GM19193 (cell line): Measurements from ENCODE around the gene LPAR6.

Experiments
- POLR2A ChIP-seq: IDR thresholded peaks from 4 replicates; pipeline ENCODE4 v1.6.1; 2011; ENCODE audit not compliant: insufficient read depth, insufficient read length; ENCODE audit errors: extremely low read depth

Gene LPAR6

DNA sequence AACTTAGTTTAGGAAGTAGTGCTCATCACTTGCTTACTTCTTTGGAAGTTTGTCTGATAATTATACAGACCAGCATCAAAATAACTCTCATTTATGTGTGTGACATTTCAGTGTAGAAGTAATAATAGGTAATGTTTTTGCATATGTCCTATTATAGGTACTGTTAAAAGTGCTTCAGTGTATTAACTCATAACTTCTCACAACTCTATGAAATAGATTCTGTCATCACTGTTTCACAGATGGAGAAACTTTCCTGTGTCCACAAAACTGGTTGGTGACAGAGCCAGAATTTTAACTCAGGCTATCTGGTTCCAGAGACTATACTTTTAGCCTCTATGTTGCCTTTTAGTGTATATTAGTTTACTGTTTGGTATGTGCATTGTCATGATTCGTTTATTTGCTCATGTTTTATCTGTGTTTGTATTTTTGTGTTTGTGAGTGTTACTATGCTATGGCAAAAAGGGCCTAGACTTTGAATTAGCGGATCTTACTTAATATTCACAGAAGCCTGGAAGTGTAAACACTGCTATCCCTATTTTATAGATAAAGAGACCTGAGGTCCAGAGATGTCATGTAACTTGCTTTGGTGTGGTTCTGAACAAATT lies 12.7 kb downstream of the LPAR6 start:
- no peak for TF ChIP-seq POLR2A

DNA sequence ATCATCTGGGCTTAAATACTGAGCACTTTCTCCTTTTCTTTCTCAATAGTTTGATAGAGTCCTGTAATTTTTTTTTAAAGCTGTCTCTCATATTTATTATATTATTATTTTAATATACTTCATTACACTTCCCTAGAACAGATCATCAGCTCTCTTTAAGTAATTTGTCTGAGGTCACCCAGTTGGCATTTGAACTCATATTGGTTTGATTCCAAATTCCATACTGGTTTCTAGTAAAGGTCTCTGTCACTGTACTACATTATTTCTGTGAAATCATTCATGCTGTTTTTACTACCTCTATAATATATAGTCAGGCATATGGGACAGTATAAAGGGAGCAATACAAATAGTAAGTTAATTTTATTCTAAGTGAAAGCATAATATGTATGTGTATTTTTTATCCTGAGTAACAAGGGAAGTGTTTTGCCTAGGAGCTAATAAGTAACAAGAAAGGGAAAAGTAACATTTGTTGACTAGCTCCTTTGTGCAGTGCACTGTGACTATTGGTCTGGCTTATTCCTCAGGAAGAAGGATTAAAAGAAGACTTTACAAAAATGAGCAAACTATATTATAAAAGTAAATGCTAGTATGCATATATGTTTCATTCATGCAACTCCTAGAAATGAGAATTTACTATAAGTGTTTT lies 14.3 kb downstream of the LPAR6 start:
- TF ChIP-seq POLR2A, result no peak

DNA sequence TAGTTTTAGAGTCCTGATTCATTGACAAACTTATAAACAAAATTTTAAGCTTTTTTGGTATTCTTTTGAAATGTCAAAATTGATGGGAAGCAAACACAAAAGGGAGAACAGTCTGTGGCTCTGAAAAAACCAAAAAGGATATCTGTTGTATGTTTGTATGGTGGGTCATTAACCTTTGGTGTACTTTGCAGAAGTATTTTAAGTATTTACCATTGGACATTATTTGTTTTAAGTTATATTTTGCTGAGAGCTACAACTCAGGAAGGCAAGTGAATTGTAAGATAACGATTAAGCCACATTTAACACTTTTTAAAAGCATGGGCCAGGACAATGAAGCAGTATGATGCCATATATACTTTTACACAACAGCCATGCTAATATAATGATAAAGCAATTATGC lies 15.2 kb downstream of the LPAR6 start:
- no peak for TF ChIP-seq POLR2A

DNA sequence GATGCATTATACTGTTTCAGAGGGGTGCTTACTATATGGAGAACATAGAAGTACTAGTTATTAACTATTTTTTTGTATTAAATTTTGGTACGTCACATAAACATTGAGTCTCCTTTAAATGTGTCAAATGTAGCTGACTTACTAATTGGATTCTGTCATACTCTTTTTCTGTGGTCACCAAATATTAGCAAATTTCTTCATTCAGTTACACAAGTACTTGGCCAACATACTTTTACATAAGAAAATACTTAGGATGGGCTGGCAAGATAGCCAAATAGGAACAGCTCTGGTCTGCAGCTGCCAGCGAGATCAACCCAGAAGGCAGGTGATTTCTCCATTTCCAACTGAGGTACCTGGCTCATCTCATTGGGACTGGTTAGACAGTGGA lies 19.2 kb downstream of the LPAR6 start:
- no peak for TF ChIP-seq POLR2A

DNA sequence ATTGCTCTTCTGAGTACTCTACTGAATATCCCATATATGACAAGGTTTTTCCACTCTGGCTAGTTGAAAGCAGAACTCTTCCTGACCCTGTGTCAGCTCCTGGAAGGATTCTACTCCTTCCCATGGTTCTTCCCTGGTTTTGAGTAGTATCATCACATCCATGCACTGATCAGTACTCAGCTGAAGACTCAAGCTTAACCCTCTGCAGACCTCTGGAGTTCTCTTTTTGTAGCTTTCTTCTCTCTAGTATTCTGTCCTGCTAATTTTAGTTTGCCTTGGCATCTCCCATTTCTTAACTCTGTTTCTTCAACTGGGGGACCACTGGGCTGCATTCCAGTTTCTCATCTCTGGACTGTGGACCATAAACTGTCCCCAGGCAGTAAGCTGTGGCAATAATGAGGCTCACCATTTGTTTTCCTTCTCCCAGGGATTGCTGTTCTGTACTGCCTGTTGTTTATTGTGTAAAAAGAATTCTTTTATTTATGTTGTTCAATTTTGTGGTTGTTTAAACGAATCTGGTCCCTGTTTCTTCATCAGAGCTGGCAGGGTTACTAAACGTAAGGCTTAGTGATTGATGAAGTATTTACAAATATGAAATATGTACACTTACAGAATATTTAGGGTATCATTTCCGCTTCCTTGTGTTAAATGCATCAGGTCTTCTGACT lies 19.7 kb downstream of the LPAR6 start:
- no peak for TF ChIP-seq POLR2A

DNA sequence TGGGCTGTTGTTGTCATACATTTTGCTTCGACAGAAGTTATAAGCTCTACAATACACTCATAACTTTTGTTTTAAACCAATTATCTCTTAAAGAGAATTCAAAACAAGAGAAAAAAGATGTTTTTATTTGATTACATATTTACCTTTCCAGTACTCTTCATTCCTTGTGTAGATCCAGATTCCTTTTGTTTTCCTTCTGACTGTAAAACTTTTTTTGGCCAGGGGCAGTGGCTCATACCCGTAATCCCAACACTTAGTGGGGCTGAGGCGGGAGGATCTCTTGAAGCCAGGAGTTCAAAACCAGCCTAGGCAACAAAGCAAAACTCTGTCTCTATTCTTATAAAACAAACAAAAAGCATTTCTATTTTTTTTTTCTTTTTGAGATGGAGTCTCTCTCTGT lies 21.7 kb downstream of the LPAR6 start:
- TF ChIP-seq POLR2A, result no peak

DNA sequence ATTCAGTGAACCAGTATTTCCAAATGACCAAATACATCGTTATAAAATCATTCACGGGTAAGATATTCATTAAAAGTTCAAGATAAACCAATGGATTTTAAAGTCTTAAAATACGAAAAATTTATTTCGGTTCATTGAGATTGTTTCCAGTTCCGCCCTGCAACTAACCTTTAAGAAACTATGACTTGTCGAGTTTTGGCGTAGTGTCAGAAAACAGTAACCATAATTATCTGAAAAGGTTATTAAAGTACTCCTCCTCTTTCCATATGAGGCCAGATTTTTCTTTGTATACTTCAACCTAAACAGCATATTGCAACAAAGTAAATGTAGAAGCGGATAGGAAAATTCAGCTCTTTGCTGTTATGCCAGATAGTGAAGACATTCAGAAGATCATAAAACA lies 26.1 kb downstream of the LPAR6 start:
- TF ChIP-seq POLR2A, result no peak

DNA sequence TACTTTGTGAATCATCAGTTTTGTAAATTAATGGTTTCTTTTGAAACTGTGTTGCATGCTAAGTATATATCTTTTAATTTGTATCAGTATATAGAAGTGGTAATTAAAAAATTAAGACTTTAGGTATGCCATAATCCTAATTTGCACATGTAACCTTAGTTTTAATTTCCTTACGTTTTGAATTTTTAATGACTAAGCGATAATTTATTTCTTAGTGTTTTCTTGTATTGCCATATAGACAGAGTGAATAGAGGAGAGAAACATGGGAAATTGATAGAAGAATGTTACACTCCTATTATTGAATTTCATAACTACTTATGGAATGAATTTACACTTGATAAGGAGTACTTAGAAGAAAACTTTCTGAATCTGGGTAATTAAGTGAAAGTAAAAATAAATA lies 29.5 kb downstream of the LPAR6 start:
- TF ChIP-seq POLR2A, result no peak

DNA sequence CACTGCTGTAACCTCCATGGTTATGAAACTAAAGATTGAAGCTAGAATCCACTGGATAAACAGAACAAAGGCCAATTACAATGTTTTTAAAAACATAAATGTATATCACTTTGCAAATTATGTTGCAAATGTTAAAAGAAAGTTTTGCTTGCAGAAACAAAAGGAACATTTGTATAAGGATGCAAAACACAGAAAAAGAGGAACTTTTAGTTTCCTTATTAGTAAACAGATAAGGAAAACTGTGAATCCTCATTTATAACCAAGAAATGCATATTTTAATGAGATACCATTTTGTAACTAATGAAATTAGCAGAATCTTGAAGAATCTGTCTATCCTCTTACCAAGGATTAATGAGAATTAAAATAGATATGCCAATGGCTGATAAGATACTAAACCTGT lies 32.3 kb downstream of the LPAR6 start:
- TF ChIP-seq POLR2A, result no peak

DNA sequence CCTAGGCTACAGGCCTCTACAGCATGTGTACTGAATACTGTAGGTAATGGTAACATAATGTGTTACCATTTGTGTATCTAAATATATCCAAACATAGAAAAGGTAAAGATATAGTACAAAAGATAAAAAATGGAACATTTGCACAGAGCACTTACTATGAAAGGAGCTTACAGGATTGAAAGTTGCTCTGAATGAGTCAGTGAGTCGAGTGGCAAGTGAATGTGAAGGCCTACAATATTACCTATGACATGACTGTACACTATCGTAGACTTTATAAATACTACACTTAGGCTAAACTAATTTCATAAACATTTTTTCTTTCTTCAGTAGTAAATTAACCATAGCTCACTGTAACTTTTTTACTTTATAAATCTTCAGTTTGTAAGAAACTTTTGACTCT lies 35.1 kb downstream of the LPAR6 start:
- TF ChIP-seq POLR2A, result no peak

DNA sequence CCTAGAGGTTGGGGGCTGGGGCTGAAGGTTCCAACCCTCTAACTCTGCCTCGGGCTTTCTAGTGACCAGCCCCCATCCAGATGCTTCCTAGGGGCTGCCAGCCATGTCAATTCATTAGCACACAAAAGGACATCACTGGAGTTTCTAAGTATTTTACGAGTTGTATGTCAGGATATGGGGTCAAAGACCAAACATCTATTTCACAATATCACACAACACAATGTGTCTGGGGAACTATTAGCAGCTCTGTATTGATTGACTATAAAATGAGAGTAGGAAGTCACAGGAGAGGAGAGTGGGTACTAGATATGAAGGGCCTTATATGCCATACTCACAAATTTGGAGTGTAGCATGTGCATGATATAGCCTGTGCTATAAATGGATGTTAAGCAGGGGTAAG lies 42.1 kb downstream of the LPAR6 start:
- no peak for TF ChIP-seq POLR2A

DNA sequence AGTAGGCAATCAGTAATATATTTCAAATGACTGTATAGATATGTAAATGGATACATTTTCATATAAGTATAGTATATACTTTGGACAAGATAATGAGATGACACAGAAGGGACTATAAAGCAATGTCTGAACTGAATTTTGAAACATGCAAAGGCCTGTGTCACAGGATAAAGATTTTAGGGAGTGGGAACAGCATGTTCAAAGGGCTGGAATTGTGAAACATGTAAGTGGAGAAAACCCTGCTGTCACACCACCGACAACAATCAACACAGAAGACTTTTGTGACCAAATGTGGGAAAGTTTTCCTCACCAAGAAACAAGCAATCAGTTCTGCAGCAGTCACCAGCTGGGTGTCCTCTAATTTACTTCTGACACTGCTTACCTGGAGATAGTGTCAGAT lies 42.9 kb downstream of the LPAR6 start:
- TF ChIP-seq POLR2A, result no peak
